GM12875 (cell line): ENCODE measurements around the gene CENPC.

Source experiments
- H3K4me3 ChIP-seq: one replicate; pipeline ENCODE4 v1.5.1; 2011; ENCODE audit warnings: low read depth, low read length, control low read depth
- TF ChIP-seq, protein P1 (sequence below): IDR thresholded peaks from 2 replicates; pipeline ENCODE4 v1.5.1; 2011; ENCODE audit warnings: low read depth, mild to moderate bottlenecking, control low read depth, inconsistent platforms, low read length, moderate library complexity, borderline replicate concordance; ENCODE audit not compliant: insufficient read depth

The CENPC gene

DNA sequence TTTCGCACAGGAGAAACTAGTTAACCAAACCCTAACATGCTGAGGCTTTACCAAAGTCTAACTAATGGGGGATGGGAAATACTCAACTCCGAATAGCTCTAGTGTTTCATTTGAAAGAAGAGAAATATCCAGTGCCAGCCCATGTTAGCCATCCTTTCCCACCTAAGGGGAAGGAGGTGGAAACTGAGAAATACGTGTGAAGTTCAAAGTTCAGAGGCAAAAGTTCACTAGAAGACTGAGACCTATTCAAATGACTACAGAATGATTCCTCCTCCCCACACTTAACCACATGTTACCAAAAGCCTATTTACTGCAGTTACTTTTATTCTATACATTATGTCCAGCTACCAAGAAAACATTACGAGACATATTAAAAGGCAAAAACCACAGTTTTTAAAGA lies 106.3 kb downstream of the CENPC start:
- TF ChIP-seq, protein P1, sequence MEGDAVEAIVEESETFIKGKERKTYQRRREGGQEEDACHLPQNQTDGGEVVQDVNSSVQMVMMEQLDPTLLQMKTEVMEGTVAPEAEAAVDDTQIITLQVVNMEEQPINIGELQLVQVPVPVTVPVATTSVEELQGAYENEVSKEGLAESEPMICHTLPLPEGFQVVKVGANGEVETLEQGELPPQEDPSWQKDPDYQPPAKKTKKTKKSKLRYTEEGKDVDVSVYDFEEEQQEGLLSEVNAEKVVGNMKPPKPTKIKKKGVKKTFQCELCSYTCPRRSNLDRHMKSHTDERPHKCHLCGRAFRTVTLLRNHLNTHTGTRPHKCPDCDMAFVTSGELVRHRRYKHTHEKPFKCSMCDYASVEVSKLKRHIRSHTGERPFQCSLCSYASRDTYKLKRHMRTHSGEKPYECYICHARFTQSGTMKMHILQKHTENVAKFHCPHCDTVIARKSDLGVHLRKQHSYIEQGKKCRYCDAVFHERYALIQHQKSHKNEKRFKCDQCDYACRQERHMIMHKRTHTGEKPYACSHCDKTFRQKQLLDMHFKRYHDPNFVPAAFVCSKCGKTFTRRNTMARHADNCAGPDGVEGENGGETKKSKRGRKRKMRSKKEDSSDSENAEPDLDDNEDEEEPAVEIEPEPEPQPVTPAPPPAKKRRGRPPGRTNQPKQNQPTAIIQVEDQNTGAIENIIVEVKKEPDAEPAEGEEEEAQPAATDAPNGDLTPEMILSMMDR: no peak
- H3K4me3 ChIP-seq: no peak overlapping the region

DNA sequence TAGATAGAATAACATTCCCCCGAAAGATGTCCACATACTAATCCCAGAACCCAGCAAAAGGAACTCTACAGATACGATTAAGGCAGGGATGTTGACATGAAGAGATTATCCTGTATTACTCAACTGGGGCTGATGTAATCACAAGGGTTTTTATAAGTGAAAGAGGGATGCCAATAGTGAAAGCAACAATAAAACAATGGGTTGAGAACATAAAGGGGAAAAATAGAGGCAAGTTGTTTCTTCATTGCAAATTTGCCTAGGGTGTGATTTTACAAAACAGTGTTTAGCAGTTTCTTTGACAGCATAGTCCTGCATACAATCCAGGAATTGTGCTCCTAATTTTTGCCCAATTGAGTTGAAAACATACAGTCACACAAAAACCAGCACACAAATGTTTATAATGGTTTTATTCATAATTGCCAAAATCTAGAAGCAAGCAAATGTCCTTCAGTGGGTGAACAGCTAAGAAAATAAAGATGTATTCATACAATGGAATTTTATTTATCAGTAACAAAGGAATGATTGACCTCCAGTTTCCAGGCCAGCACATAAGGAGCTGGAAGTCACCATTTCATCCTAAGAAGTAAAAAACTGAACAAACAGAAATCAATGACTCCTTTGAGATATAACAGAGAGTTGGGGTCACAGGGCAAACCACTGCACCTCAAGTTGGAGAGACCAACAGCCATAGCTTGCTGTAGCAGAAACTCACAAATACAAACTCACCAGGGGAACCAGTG lies 107.2 kb downstream of the CENPC start:
- TF ChIP-seq, protein P1: no peak
- H3K4me3 ChIP-seq: no peak overlapping the region

DNA sequence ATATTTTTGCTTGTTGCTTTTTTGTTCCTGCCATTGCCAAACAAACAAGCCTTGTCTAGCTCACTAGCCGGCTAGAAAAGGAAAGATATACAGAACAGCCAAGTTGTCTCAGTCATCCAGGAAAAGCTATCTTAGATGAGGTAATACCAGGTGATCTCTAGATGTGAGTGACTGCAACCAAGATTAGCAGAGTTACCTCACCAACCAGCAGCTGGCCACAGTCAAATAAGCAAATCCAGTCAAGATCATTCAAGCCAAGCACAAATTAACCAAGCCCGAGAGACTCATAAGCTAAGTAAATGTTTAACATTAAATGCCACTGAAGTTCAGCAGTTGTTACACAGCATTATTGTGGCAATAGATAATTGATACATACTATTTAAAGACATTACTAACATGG lies 108.6 kb downstream of the CENPC start:
- TF ChIP-seq, protein P1: no peak
- no peak overlapping the region for H3K4me3 ChIP-seq

DNA sequence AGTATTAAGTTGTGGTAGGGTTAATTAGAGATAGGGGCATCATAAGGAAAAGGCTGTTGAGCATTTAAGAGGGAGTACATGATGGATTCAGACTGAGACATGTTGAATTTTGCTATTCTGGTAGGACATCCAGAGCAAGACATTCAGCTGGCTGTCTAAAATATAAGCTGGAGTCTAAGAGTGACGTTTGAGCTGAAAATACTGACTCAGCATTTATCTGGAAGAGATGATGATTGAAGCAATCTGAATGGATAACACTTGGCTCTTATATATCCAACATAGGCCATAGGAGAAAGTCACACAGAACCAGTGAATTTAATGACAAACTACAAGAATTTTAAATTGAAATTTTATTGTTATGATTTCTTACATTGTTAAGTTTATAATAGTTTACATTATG lies 114.3 kb downstream of the CENPC start:
- no peak overlapping the region for H3K4me3 ChIP-seq
- TF ChIP-seq, protein P1: no peak

DNA sequence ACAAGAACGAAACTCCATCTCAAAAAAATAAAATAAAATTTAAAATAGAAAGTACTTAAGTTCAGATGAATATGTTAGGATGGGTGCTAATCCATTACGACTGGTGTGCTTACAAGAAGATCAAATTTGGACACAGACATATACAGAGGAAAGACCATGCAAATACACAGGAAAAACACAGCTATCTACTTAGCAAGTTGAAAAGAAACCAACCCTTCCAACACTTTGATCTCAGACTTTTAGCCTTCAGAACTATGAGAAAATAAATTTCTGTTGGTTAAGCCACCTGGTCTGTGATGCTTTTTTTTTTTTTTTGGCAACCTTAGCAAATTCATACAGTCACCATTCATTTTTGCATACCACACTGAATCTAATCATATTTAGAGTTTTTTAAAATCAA lies 116.5 kb downstream of the CENPC start:
- TF ChIP-seq, protein P1: no peak

More for the DNA sequence above, 116.5 kb downstream of the CENPC start:
- no peak overlapping the region for H3K4me3 ChIP-seq
